Measurements from ENCODE around the gene PCDHGA3. TPM values are rescaled to one million over a fixed set of nuclear protein-coding genes. Genes with fewer than 3 reads are reported as not detected.
"Not testable (repeated sequence)": the region's sequence is repeated elsewhere in the genome, so short reads cannot be mapped to it uniquely, and the experiment has no call there.

The PCDHGA3 gene
- 2.9 TPM for total RNA-seq

GRCh38 chr5:141343242-141343952 is at the start of gene PCDHGA3:
TSS of gene PCDHGA3 (plus strand) at chr5:141343829. CDS start at chr5:141344034, 205 bp downstream.
- DNase-seq (ENCODE audit: low spot score) = no peak

GRCh38 chr5:141298376-141298775 is 45.3 kb upstream of the PCDHGA3 start:
- DNase-seq (ENCODE audit: low spot score) = no peak

DNA sequence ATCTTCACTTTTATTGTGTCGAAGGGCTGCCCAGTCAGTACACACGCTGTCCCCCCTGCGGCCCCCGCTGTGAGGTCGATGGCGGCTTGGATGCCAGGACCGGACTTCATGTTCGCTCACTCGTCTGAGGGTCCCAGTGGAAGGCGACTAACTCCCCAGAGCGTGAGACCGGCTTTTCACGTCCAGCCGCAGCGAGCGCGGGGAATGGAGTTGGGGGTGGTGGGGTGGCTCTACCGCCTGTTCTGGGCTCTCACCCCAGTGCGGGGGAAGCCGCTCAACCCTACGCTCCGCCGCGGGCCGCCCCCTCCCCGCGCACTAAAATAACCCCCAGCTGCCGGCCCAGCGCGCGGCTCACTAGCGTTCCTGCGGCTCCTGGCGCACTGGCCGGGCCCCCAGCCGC is 39.9 kb upstream of the PCDHGA3 start, which contains the start of gene SLC25A2:
SLC25A2 (minus strand) TSS at position 294 of the 400 bp plus-strand sequence; CDS start at position 110, 184 bp downstream.
- DNase-seq (ENCODE audit: low spot score) = no peak

- DNase-seq (ENCODE audit: low spot score) = no peak
Observed at GRCh38 chr5:141306630-141307029, 37.0 kb upstream of the PCDHGA3 start.

GRCh38 chr5:141313711-141314110 is 29.9 kb upstream of the PCDHGA3 start:
- DNase-seq (ENCODE audit: low spot score) = no peak

DNA sequence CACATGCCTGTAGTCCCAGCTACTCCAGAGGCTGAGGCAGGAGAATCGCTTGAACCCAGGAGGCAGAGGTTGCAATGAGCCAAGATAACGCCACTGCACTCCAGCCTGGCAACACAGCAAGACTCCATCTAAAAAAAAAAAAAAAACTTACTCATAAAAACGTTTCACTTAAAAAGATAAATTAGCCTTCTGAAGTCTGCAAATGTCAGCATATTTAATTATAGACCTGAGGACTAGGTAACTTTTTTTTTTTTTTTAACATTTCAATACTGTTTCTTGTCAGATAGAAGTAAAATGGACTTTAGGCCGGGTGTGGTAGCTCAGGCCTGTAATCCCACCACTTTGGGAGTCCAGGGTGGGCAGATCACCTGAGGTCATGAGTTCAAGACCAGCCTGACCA is 26.7 kb upstream of the PCDHGA3 start:
- not testable (repeated sequence) for DNase-seq (ENCODE audit: low spot score)

DNA sequence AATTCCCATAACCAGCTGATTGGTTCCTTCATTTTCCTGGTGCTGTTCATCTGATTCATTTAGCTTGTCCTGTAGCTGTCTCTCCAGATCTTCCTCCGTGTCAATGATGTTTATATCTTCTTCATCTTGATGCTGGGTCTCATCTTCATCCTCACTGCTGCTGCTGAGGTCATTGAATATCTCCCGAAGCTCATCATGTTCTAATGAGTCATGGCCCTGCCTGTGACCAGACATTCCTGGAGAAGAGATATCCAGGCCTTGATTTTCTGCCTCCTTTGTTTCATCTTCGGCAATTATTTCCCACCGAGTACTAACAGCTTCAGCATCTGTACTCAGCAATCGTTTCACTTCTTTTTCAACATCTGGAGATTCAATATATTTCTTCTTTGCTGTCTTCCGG is 24.4 kb upstream of the PCDHGA3 start:
- no peak for DNase-seq (ENCODE audit: low spot score)

- DNase-seq (ENCODE audit: low spot score) = no peak
Observed at GRCh38 chr5:141319699-141320098, 23.9 kb upstream of the PCDHGA3 start.

GRCh38 chr5:141320225-141321169 is 23.1 kb upstream of the PCDHGA3 start, which contains the start of gene TAF7:
TSS of gene TAF7 (minus strand) at chr5:141320784. CDS start at chr5:141320044, 740 bp downstream.
- peak; percentile 94 for DNase-seq (ENCODE audit: low spot score)

DNA sequence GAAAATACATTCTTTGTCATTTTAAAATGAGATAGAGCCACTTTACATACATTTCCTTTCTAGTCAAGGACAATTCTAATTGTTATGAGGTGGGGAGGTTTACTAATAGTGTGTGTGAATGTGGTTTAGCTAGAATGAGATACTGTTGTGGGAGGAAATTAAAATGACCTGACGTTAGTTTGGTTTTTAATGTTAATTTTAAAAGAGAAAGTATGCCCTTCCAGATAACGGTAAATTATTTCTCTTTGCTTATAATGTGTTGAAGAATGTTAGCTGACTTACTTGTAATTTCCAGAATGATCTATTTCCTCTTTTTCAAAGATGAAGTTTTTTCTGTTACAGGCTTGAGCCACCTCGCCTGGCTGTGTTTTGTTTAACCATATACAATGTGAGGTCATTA is 21.4 kb upstream of the PCDHGA3 start:
- no peak for DNase-seq (ENCODE audit: low spot score)

DNA sequence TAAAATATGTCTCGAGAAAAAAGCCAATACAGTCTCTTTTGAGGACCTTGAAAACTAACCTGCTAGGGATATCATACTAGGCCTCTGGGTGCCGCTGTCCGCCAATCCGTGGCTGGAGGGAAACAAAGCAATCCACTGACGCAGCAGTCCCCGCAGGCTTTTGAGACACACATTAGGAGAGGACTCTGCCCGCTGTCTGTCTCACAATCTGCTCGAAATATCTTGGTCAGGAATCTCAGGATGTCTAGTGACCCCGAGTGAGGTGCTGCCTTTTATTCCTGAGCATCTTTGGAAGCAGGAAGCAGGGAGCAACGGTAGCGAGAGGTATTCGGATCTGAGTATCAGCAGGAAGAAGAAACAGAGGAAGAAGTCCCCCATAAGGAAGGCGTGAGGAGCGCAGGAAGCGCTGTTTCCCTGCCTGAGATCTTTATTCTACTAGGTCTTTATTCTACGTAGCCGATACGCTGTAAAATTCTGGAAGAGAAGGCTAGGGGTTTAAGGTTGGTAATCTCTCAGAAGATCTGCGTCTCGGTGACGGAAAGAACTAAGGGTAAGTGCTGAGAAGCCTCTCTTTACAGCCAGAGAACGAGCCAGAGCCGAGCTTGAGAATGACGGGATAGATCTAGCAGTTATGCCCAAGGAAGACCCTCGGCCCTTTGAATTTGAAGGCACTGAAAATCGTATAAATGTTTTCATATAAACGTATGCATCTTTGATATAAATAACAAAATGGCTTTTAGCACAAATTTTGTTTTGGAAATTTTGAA is 17.4 kb upstream of the PCDHGA3 start:
- DNase-seq (ENCODE audit: low spot score) = no peak

DNA sequence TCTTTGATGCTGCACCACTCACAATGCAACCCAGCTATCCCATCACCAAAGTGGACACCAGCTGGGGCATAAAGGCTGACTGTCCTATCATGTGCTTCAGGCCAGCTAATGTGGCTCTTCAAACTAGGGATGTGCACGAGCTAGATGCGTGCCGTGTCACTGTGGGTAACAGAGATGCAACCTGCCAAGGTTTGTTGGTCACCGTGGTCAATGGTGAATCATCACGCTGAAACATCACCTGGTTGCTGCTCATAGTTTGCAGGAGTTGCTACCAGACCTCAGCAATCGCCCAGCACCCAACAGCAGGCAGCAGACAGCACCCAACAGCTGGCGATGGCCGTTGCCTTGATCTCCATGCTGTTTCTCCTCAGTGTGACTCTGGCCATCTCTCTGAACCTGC is 15.4 kb upstream of the PCDHGA3 start:
- no peak for DNase-seq (ENCODE audit: low spot score)

DNA sequence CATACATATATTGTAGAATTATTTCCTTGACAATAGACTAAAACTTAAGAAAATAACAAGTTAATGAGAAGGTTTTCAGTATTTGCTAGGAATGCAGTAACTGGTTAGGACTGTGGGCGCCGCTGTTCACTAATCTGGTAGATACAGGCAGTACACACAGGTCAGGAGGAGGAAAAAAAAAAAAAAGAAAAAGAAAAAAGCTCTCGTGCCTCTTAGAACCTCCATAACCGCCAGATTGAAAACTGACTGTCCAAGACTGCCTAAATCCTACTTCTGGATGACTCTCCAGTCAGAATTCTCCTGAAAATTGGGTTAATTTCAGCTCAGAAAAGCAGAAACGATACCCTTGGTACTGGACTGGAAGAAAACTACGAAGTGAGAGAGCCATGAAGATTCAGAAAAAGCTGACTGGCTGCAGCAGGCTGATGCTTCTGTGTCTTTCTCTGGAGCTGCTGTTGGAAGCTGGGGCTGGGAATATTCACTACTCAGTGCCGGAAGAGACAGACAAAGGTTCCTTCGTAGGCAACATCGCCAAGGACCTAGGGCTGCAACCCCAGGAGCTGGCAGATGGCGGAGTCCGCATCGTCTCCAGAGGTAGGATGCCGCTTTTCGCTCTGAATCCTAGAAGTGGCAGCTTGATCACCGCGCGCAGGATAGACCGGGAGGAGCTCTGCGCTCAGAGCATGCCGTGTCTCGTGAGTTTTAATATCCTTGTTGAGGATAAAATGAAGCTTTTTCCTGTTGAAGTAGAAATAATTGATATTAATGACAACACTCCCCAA is 13.1 kb upstream of the PCDHGA3 start, which contains the start of gene PCDHGA1:
PCDHGA1 (plus strand) TSS at position 216 of the 782 bp plus-strand sequence.
- no peak for DNase-seq (ENCODE audit: low spot score)

DNA sequence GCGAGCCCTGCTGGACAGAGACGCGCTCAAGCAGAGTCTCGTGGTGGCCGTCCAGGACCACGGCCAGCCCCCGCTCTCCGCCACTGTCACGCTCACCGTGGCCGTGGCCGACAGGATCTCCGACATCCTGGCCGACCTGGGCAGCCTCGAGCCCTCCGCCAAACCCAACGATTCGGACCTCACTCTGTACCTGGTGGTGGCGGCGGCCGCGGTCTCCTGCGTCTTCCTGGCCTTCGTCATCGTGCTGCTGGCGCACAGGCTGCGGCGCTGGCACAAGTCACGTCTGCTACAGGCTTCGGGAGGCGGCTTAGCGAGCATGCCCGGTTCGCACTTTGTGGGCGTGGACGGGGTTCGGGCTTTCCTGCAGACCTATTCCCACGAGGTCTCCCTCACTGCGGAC is 11.1 kb upstream of the PCDHGA3 start:
- DNase-seq (ENCODE audit: low spot score) = not testable (repeated sequence)

GRCh38 chr5:141338538-141339306 is 4.9 kb upstream of the PCDHGA3 start, which contains the start of gene PCDHGA2:
TSS of gene PCDHGA2 (plus strand) at chr5:141338760.
- no peak for DNase-seq (ENCODE audit: low spot score)

DNA sequence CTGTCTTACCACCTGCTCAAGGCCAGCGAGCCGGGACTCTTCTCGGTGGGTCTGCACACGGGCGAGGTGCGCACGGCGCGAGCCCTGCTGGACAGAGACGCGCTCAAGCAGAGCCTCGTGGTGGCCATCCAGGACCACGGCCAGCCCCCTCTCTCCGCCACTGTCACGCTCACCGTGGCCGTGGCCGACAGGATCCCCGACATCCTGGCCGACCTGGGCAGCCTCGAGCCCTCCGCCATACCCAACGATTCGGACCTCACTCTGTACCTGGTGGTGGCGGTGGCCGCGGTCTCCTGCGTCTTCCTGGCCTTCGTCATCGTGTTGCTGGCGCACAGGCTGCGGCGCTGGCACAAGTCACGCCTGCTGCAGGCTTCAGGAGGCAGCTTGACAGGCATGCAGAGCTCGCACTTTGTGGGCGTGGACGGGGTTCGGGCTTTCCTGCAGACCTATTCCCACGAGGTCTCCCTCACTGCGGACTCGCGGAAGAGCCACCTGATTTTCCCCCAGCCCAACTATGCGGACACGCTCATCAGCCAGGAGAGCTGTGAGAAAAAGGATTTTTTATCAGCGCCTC is 2.8 kb upstream of the PCDHGA3 start:
- not testable (repeated sequence) for DNase-seq (ENCODE audit: low spot score)

GRCh38 chr5:141342773-141343172 is 856 bp upstream of the PCDHGA3 start:
- DNase-seq (ENCODE audit: low spot score) = no peak

DNA sequence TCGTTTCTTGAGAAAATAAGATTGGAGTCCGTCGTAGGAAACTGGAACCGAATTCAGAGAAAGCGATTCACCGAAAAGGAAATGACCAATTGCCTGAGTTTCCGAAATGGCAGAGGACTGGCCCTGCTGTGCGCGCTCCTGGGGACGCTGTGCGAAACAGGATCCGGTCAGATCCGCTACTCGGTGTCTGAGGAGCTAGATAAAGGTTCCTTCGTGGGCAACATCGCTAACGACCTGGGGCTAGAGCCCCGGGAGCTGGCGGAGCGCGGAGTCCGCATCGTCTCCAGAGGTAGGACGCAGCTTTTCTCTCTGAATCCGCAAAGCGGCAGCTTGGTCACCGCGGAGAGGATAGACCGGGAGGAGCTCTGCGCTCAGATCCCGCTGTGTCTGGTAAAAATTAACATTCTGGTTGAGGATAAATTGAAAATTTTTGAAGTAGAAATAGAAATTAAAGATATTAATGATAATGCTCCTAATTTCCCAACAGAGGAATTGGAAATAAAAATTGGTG is 379 bp downstream of the PCDHGA3 start:
- no peak for DNase-seq (ENCODE audit: low spot score)

DNA sequence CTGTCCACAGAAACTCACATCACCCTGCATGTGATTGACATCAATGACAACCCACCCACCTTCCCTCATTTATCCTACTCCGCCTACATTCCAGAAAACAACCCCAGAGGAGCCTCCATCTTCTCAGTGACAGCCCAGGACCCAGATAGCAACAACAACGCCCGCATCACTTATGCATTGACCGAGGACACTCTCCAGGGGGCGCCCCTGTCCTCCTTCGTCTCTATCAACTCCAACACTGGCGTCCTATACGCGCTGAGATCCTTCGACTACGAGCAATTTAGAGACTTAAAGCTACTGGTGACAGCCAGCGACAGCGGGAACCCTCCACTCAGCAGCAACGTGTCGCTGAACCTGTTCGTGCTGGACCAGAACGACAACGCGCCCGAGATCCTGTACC is 1.7 kb downstream of the PCDHGA3 start:
- no peak for DNase-seq (ENCODE audit: low spot score)

Data from ureter (tissue), 1 donor.